Mammary epithelial cell (primary cell): ENCODE measurements around the gene POLR2J.
"Not testable (repeated sequence)": the region's sequence is repeated elsewhere in the genome, so short reads cannot be mapped to it uniquely, and the experiment has no call there.

ENCODE experiments used
- EZH2 ChIP-seq: IDR thresholded peaks from 2 replicates; pipeline ENCODE4 v1.6.1; 2012; ENCODE audit warnings: low read length, inconsistent platforms, borderline replicate concordance
- TF ChIP-seq, protein P1 (sequence below), 2 donors: IDR thresholded peaks in 1 of 2; conservative IDR thresholded peaks in 1 of 2; 2 replicates each; pipeline ENCODE4 v1.5.1; 2011 to 2012; ENCODE audit warnings: inconsistent platforms in 2 of 2, low read length in 2 of 2, mild to moderate bottlenecking in 2 of 2, control low read depth in 1 of 2, low read depth in 1 of 2; ENCODE audit not compliant: insufficient read depth in 1 of 2; ENCODE audit errors: extremely low read depth in 1 of 2

DNA sequence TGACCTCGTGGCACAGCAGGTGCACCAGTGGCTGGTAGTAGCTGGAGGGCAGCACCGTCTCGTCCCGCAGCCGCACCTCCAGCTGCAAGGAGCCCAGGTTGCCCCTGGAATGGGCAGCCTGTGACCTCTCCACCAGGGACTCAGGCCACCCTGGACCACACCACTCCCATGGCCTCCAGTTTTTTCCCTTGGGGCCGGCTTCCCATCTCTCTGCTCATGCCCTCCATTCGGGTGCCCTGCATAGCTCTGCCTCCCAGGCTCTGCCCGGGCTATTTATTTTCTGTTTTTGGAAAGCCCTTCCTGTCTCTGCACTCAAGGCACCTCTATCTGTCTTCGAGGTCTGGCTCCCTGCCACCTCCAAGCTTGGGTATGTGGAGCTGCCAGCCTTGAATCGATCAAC lies 18.1 kb upstream of the POLR2J start:
- TF ChIP-seq, protein P1, sequence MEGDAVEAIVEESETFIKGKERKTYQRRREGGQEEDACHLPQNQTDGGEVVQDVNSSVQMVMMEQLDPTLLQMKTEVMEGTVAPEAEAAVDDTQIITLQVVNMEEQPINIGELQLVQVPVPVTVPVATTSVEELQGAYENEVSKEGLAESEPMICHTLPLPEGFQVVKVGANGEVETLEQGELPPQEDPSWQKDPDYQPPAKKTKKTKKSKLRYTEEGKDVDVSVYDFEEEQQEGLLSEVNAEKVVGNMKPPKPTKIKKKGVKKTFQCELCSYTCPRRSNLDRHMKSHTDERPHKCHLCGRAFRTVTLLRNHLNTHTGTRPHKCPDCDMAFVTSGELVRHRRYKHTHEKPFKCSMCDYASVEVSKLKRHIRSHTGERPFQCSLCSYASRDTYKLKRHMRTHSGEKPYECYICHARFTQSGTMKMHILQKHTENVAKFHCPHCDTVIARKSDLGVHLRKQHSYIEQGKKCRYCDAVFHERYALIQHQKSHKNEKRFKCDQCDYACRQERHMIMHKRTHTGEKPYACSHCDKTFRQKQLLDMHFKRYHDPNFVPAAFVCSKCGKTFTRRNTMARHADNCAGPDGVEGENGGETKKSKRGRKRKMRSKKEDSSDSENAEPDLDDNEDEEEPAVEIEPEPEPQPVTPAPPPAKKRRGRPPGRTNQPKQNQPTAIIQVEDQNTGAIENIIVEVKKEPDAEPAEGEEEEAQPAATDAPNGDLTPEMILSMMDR (conservative IDR thresholded peaks at IDR 0.05 in 1 of 2, IDR thresholded peaks at IDR 0.05 in 1 of 2; ENCODE audit: extremely low read depth in 1 of 2, insufficient read depth in 1 of 2, low read depth in 1 of 2, low read length in 2 of 2), result not testable (repeated sequence)
- TF ChIP-seq EZH2, result not testable (repeated sequence)
